Measurements from ENCODE around the gene KRTAP20-2.

KRTAP20-2 gene

GRCh38 chr21:30634906-30635305 lies at the start of gene KRTAP20-2:
TSS of gene KRTAP20-2 (plus strand) at chr21:30635206. CDS start at chr21:30635264, 58 bp downstream.
- TF ChIP-seq, protein P1, sequence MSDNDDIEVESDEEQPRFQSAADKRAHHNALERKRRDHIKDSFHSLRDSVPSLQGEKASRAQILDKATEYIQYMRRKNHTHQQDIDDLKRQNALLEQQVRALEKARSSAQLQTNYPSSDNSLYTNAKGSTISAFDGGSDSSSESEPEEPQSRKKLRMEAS (IDR thresholded peaks at IDR 0.05; ENCODE audit: low read depth, low read length): no peak
- no peak for TF ChIP-seq MYC (IDR thresholded peaks at IDR 0.05; ENCODE audit: low read depth, low read length)
- no peak for DNase-seq (ENCODE audit: low read depth)

DNA sequence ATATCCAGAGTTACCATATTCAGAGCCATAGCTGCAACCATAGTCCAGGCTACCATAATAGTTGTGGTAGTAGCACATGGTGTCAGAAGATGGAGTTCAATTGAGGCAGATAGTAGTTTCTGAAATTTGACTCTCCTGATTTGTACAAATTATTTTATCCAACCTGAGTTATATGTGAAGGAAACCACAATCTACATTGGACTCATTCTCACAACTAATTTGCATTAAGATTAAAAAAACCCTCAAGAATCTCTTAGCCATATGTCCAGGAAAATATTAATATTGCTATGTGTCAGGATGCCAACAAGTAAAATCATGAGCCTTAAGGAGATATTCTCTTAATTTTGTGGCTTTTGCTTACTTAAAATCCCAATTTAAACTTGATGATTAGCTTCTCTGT lies 44.7 kb upstream of the KRTAP20-2 start, which contains the start of gene KRTAP22-2:
TSS of gene KRTAP22-2 (minus strand) at position 101 of the 400 bp plus-strand sequence.
- H3K4me3 ChIP-seq (ENCODE audit: low read depth, low read length): no peak within 1 kb of the TSS
- no peak for DNase-seq (ENCODE audit: low read depth)
- TF ChIP-seq, protein P1 (IDR thresholded peaks at IDR 0.05; ENCODE audit: low read depth, low read length): no peak
- no peak for TF ChIP-seq MYC (IDR thresholded peaks at IDR 0.05; ENCODE audit: low read depth, low read length)
- TF ChIP-seq POLR2A (IDR thresholded peaks at IDR 0.05; ENCODE audit: extremely low read depth, insufficient read length): no peak
- TF ChIP-seq, protein P2, sequence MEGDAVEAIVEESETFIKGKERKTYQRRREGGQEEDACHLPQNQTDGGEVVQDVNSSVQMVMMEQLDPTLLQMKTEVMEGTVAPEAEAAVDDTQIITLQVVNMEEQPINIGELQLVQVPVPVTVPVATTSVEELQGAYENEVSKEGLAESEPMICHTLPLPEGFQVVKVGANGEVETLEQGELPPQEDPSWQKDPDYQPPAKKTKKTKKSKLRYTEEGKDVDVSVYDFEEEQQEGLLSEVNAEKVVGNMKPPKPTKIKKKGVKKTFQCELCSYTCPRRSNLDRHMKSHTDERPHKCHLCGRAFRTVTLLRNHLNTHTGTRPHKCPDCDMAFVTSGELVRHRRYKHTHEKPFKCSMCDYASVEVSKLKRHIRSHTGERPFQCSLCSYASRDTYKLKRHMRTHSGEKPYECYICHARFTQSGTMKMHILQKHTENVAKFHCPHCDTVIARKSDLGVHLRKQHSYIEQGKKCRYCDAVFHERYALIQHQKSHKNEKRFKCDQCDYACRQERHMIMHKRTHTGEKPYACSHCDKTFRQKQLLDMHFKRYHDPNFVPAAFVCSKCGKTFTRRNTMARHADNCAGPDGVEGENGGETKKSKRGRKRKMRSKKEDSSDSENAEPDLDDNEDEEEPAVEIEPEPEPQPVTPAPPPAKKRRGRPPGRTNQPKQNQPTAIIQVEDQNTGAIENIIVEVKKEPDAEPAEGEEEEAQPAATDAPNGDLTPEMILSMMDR (IDR thresholded peaks at IDR 0.05; ENCODE audit: low read depth, low read length): no peak

More at GRCh38 chr21:30634906-30635305, at the start of gene KRTAP20-2:
- no peak within 1 kb of the TSS for H3K4me3 ChIP-seq (ENCODE audit: low read depth, low read length)

DNA sequence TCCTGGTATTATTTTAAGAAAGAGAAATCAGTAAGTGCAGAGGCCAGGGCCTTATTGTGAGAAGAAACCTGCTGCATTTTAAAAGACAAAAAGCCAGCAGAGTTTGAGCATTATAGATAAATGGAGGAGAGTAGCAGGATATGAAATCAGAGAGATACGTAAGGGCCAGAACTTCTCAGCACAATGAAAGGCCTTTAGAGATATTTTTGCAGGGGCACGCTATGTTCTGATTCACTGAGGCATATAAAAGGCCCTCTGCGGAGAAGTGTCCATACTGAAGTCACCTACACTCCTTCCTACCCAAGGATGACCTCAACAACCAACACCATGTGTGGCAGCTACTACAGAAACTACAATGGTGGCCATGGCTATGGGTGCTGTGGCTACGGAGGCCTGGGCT lies 42.9 kb upstream of the KRTAP20-2 start, which contains the start of gene KRTAP6-3:
TSS of gene KRTAP6-3 (plus strand) at position 301 of the 400 bp plus-strand sequence. CDS start at position 307, 6 bp downstream.
- no peak for DNase-seq (ENCODE audit: low read depth)
- H3K4me3 ChIP-seq (ENCODE audit: low read depth, low read length): no peak within 1 kb of the TSS
- TF ChIP-seq POLR2A (IDR thresholded peaks at IDR 0.05; ENCODE audit: extremely low read depth, insufficient read length): no peak

- TF ChIP-seq POLR2A (IDR thresholded peaks at IDR 0.05; ENCODE audit: extremely low read depth, insufficient read length) (no peak), MYC (IDR thresholded peaks at IDR 0.05; ENCODE audit: low read depth, low read length) (no peak)
- TF ChIP-seq, protein P1 (IDR thresholded peaks at IDR 0.05; ENCODE audit: low read depth, low read length): no peak
- TF ChIP-seq, protein P2 (IDR thresholded peaks at IDR 0.05; ENCODE audit: low read depth, low read length): no peak
- DNase-seq (ENCODE audit: low read depth): no peak
Measured at GRCh38 chr21:30598802-30599201, 36.2 kb upstream of the KRTAP20-2 start, which contains the start of gene KRTAP6-2. TSS of gene KRTAP6-2 (minus strand) at chr21:30598902. CDS start at chr21:30598874, 28 bp downstream.

DNA sequence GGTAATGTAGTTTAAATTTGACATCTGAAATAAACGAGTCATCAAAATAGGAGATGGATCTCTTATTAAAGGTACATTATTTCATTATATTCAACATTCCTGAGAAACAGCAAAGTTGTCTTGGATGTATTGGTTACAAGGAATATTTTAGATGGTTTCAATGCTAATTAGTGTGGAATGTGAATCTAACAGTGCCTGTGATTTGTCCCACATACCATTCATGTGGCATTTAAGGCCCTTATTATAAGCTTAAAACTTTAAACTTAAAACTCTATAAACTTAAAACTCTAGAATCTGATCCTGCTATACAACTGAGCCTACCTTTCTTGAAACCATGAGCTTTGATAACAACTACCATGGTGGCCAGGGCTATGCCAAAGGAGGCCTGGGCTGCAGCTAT lies 34.2 kb upstream of the KRTAP20-2 start, which contains the start of gene KRTAP22-1:
TSS of gene KRTAP22-1 (plus strand) at position 301 of the 400 bp plus-strand sequence.
- TF ChIP-seq MYC (IDR thresholded peaks at IDR 0.05; ENCODE audit: low read depth, low read length): no peak
- TF ChIP-seq, protein P2 (IDR thresholded peaks at IDR 0.05; ENCODE audit: low read depth, low read length): no peak
- no peak within 1 kb of the TSS for H3K4me3 ChIP-seq (ENCODE audit: low read depth, low read length)

More at GRCh38 chr21:30598802-30599201, 36.2 kb upstream of the KRTAP20-2 start, which contains the start of gene KRTAP6-2:
- H3K4me3 ChIP-seq (ENCODE audit: low read depth, low read length): no peak within 1 kb of the TSS

GRCh38 chr21:30605968-30606367 lies 29.0 kb upstream of the KRTAP20-2 start:
- H3K4me3 ChIP-seq (ENCODE audit: low read depth, low read length): no peak overlapping the region
- TF ChIP-seq, protein P1 (IDR thresholded peaks at IDR 0.05; ENCODE audit: low read depth, low read length): no peak
- TF ChIP-seq POLR2A (IDR thresholded peaks at IDR 0.05; ENCODE audit: extremely low read depth, insufficient read length) (no peak), MYC (IDR thresholded peaks at IDR 0.05; ENCODE audit: low read depth, low read length) (no peak)
- TF ChIP-seq, protein P2 (IDR thresholded peaks at IDR 0.05; ENCODE audit: low read depth, low read length): no peak
- no peak for DNase-seq (ENCODE audit: low read depth)

More for the DNA sequence above, 34.2 kb upstream of the KRTAP20-2 start, which contains the start of gene KRTAP22-1:
- no peak for DNase-seq (ENCODE audit: low read depth)

- TF ChIP-seq, protein P2 (IDR thresholded peaks at IDR 0.05; ENCODE audit: low read depth, low read length): no peak
- TF ChIP-seq MYC (IDR thresholded peaks at IDR 0.05; ENCODE audit: low read depth, low read length): no peak
- TF ChIP-seq, protein P1 (IDR thresholded peaks at IDR 0.05; ENCODE audit: low read depth, low read length): no peak
- no peak for TF ChIP-seq POLR2A (IDR thresholded peaks at IDR 0.05; ENCODE audit: extremely low read depth, insufficient read length)
- DNase-seq (ENCODE audit: low read depth): no peak
- H3K4me3 ChIP-seq (ENCODE audit: low read depth, low read length): no peak overlapping the region
Measured at GRCh38 chr21:30612132-30612531, 22.9 kb upstream of the KRTAP20-2 start.

All from NB4 (cell line).